Bronchial epithelial cell (primary cell): ENCODE measurements around the gene SULT6B1. TPM values are rescaled to one million over a fixed set of nuclear protein-coding genes. Genes with fewer than 3 reads are reported as not detected.

ENCODE experiments used
- DNase-seq: peaks from one replicate; pipeline ENCODE4 v3.0.0-alpha.2; 2010; ENCODE audit warnings: low read depth
- FAIRE-seq: peaks from 2 replicates; lab custom pipeline; 2011; peaks lifted over from hg19 to GRCh38; lab: Jason Lieb, UNC
- H3K27me3 ChIP-seq: 2 replicates; pipeline ENCODE4 v1.5.1; 2011; ENCODE audit warnings: low read length; ENCODE audit not compliant: control insufficient read depth, insufficient read depth
- H3K36me3 ChIP-seq: 2 replicates; pipeline ENCODE4 v1.5.1; 2011; ENCODE audit warnings: low read length; ENCODE audit not compliant: control insufficient read depth, insufficient read depth
- H3K4me3 ChIP-seq: 2 replicates; pipeline ENCODE4 v1.5.1; 2011; ENCODE audit warnings: mild to moderate bottlenecking, low read depth, low read length, control low read depth
- total RNA-seq: library from RNA; depleted of rRNA; stranded (reverse); fragments of >200 nt; gene quantifications from 2 replicates; pipeline ENCODE4 v1.2.1, GENCODE V29; 2014
- TF ChIP-seq, protein P1 (sequence below): IDR thresholded peaks from 2 replicates; pipeline ENCODE4 v1.5.1; 2011; ENCODE audit warnings: mild to moderate bottlenecking, moderate library complexity, low read length, control low read depth, inconsistent platforms; ENCODE audit not compliant: insufficient read depth, severe bottlenecking

SULT6B1 gene
- total RNA-seq, 1 donor from 2014 or later, result not detected

DNA sequence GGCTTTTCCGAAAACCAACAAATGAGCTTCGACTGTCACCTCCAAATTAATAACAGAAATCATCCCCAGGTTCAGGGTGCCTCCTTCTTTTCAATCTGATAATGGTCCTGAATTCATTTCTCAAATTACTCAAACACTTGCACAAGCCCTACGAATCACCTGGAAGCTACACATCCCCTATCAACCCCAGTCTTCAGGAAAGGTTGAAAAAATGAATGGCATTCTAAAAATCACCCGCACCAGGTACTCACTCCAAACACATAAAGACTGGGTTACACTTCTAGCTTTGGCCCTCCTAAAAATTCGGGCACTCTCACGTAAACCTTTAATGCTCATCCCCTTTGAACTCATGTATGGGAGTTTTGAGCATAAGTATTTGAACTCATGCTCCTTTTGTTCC is 55.6 kb downstream of the SULT6B1 start:
- Histone ChIP-seq H3K36me3 (peaks cover 5% of the 10 kb centered on the region), H3K27me3 (no peaks in the 10 kb centered on the region), H3K4me3 (no peak overlapping the region)
- TF ChIP-seq, protein P1, sequence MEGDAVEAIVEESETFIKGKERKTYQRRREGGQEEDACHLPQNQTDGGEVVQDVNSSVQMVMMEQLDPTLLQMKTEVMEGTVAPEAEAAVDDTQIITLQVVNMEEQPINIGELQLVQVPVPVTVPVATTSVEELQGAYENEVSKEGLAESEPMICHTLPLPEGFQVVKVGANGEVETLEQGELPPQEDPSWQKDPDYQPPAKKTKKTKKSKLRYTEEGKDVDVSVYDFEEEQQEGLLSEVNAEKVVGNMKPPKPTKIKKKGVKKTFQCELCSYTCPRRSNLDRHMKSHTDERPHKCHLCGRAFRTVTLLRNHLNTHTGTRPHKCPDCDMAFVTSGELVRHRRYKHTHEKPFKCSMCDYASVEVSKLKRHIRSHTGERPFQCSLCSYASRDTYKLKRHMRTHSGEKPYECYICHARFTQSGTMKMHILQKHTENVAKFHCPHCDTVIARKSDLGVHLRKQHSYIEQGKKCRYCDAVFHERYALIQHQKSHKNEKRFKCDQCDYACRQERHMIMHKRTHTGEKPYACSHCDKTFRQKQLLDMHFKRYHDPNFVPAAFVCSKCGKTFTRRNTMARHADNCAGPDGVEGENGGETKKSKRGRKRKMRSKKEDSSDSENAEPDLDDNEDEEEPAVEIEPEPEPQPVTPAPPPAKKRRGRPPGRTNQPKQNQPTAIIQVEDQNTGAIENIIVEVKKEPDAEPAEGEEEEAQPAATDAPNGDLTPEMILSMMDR, result no peak
- FAIRE-seq (peak; percentile 66), DNase-seq (no peak)

DNA sequence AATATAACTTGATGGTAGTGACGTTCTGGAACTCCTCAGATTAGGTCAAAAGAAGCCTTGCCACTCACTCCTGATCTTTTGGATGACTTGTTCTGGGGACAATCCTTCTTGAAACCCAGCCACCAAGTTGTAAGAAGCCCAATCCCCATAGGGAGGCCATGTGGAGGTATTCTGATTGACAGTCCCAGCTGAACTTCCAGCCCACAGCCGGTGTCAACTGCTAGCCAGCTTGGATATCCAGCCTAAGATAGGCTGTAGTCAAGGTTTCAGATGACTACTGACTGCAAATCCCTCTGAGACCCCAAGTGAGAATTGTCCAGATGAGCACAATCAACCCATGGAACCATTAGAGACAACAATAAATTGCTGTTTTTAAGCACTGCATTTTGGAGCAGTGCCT is 63.1 kb downstream of the SULT6B1 start:
- H3K4me3 ChIP-seq, result no peak overlapping the region
- peaks cover 2% of the 10 kb centered on the region for H3K36me3 ChIP-seq
- H3K27me3 ChIP-seq, result no peaks in the 10 kb centered on the region
- DNase-seq (no peak), FAIRE-seq (peak; percentile 18)
- TF ChIP-seq, protein P1, result no peak

DNA sequence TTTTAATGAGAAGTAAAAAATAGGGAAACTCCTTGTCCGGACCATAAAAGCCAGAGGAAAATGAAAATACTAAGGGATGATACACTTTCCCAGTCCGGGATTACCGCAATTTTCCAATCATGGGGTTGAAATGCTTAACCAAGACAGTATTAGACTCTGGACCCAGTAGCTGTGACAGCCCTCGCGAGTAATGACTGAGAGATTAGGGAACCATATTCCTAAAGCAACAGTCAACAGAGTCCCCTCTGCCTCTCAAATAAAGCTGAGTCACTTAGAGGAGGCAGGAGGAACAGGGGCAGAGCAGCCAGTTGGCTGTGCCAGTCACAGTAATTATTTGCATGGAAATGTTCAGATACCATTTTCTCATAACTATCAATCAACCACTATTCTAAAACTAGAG is 69.3 kb downstream of the SULT6B1 start:
- TF ChIP-seq, protein P1, result no peak
- peaks cover 3% of the 10 kb centered on the region for H3K36me3 ChIP-seq
- no peak overlapping the region for H3K4me3 ChIP-seq
- DNase-seq, result no peak
- H3K27me3 ChIP-seq, result no peaks in the 10 kb centered on the region
- FAIRE-seq, result no peak

Other genes starting within 250 kb of the SULT6B1 start
- 19.2 and 26.2 TPM in 2 replicates for gene STRN, start 222.1 kb downstream of the SULT6B1 start, total RNA-seq
- 20.4 and 23.4 TPM in 2 replicates for gene HEATR5B, start 104.3 kb downstream of the SULT6B1 start, total RNA-seq
- gene GPATCH11, start 104.2 kb downstream of the SULT6B1 start, total RNA-seq, result 3.7 and 3.8 TPM in 2 replicates
- 10.5 and 11.1 TPM in 2 replicates for gene EIF2AK2, start 31.7 kb downstream of the SULT6B1 start, total RNA-seq
- gene CEBPZOS, start 7.8 kb upstream of the SULT6B1 start, total RNA-seq, result 7.6 and 16.3 TPM in 2 replicates
- gene CEBPZ, start 42.9 kb upstream of the SULT6B1 start, total RNA-seq, result 53.5 and 62.9 TPM in 2 replicates
- gene NDUFAF7, start 43.0 kb upstream of the SULT6B1 start, total RNA-seq, result 15.5 and 17.9 TPM in 2 replicates
- gene PRKD3, start 136.2 kb upstream of the SULT6B1 start, total RNA-seq, result 19.5 and 22.5 TPM in 2 replicates
- gene QPCT, start 156.0 kb upstream of the SULT6B1 start, total RNA-seq, result 6.1 and 7.6 TPM in 2 replicates